GM12878 (cell line): Measurements from ENCODE around the gene KRTAP13-4. TPM values are rescaled to one million over a fixed set of nuclear protein-coding genes. Genes with fewer than 3 reads are reported as not detected.

ENCODE experiments used
- ATAC-seq: fragments of 200-7000 bp; cut with Tn5 transposase; 3 replicates; pipeline ENCODE4 v1.9.1; 2020; ENCODE audit warnings: mild to moderate bottlenecking, moderate library complexity
- BruUV-seq: library from RNA; stranded (reverse); fragments of 400-500 nt; replicated peaks from 2 replicates; lab custom pipeline; 2021; lab: Mats Ljungman, UMichigan
- CTCF ChIA-PET: fragments of 300-600 bp; sonication (Branson Sonifier 250); formaldehyde crosslinking; extraction: SDS; loops from one replicate; lab custom pipeline; 2021; ENCODE audit warnings: inconsistent platforms; lab: Yijun Ruan, JAX
- POLR2A ChIA-PET: fragments of 350-600 bp; formaldehyde crosslinking; extraction: SDS; loops from one replicate; lab custom pipeline; 2021; ENCODE audit warnings: inconsistent platforms; lab: Charles Lee
- RAD21 ChIA-PET: fragments of 300-600 bp; sonication (Branson Sonifier 250); formaldehyde crosslinking; loops from one replicate; lab custom pipeline; 2023; ENCODE audit warnings: antibody characterized with exemption; ENCODE audit not compliant: unreplicated experiment; lab: Charles Lee
- SMC1A ChIA-PET: fragments of 300-600 bp; sonication (Branson Sonifier 250); formaldehyde crosslinking; loops from one replicate; lab custom pipeline; 2023; ENCODE audit not compliant: unreplicated experiment, uncharacterized antibody; lab: Charles Lee
- DNase-seq: peaks from one replicate; pipeline ENCODE4 v3.0.0-alpha.2; 2011; ENCODE audit warnings: low read depth, low spot score
- FAIRE-seq: peaks from 3 replicates; lab custom pipeline; 2011; peaks lifted over from hg19 to GRCh38; lab: Jason Lieb, UNC
- H2AFZ ChIP-seq: 2 replicates; pipeline ENCODE4 v1.6.0; 2011; ENCODE audit warnings: low read depth, low read length, control low read depth; ENCODE audit not compliant: control insufficient read depth
- H3K27ac ChIP-seq: 2 replicates; pipeline ENCODE4 v1.5.1; 2011; ENCODE audit warnings: control low read depth; ENCODE audit not compliant: control insufficient read depth, insufficient read depth
- H3K27me3 ChIP-seq, 2 experiments: replicated peaks in 1 of 2; 2 replicates each; pipeline versions ENCODE4 v1.6.0 to v1.6.1; 2011; ENCODE audit warnings: low read length in 1 of 2; ENCODE audit not compliant: control insufficient read depth in 2 of 2, insufficient read depth in 2 of 2
- H3K36me3 ChIP-seq, 2 experiments: 2 replicates each; pipeline ENCODE4 v1.5.1; 2011; ENCODE audit warnings: low read length in 1 of 2; ENCODE audit not compliant: control insufficient read depth in 2 of 2, insufficient read depth in 2 of 2
- H3K4me1 ChIP-seq: 2 replicates; pipeline ENCODE4 v1.6.1; 2011; ENCODE audit warnings: mild to moderate bottlenecking, low read length, moderate library complexity, mixed read lengths; ENCODE audit not compliant: control insufficient read depth, insufficient read depth
- H3K4me2 ChIP-seq: 2 replicates; pipeline ENCODE4 v1.6.0; 2011; ENCODE audit warnings: control low read depth; ENCODE audit not compliant: control insufficient read depth, insufficient read depth
- H3K4me3 ChIP-seq: fragments of 200-600 bp; sonication (generic); 2 replicates; pipeline ENCODE4 v1.5.1; 2016
- H3K79me2 ChIP-seq: 2 replicates; pipeline ENCODE4 v1.6.0; 2011; ENCODE audit warnings: low read length; ENCODE audit not compliant: control insufficient read depth, insufficient read depth
- H3K9ac ChIP-seq: 2 replicates; pipeline ENCODE4 v1.8.0; 2011; ENCODE audit warnings: low read length, control low read depth, mixed read lengths; ENCODE audit not compliant: control insufficient read depth, insufficient read depth
- H3K9me3 ChIP-seq: replicated peaks from 3 replicates; pipeline ENCODE4 v1.5.1; 2011; ENCODE audit warnings: mild to moderate bottlenecking, low read length; ENCODE audit not compliant: control insufficient read depth, insufficient read depth
- H4K20me1 ChIP-seq: 2 replicates; pipeline ENCODE4 v1.6.0; 2011; ENCODE audit not compliant: control insufficient read depth, insufficient read depth
- ATF7 ChIP-seq: fragments of 450-650 bp; IDR thresholded peaks from 2 replicates; pipeline ENCODE4 v1.6.1; 2016; ENCODE audit warnings: low read depth, mild to moderate bottlenecking
- CEBPB ChIP-seq, 2 experiments: fragments of 150-350 bp in 1 of 2; IDR thresholded peaks; 2 replicates each; pipeline ENCODE4 v1.6.1; 2012 to 2014; ENCODE audit warnings: low read depth in 2 of 2, low read length in 2 of 2, borderline replicate concordance in 1 of 2, inconsistent platforms in 1 of 2
- CREB1 ChIP-seq: IDR thresholded peaks from 2 replicates; pipeline ENCODE4 v1.6.1; 2012; ENCODE audit warnings: low read depth, mild to moderate bottlenecking, inconsistent platforms
- EP300 ChIP-seq, 2 experiments: fragments of 150-350 bp in 1 of 2; IDR thresholded peaks; 2 replicates each; pipeline ENCODE4 v1.6.1; 2011 to 2012; ENCODE audit warnings: low read depth in 2 of 2, low read length in 2 of 2, borderline replicate concordance in 1 of 2, improper control_type of control experiment in 1 of 2, inconsistent platforms in 1 of 2; ENCODE audit not compliant: control insufficient read depth in 1 of 2
- EZH2 ChIP-seq: IDR thresholded peaks from 2 replicates; pipeline ENCODE4 v1.6.1; 2012; ENCODE audit warnings: low read depth, mild to moderate bottlenecking, control low read depth, inconsistent platforms, low read length, borderline replicate concordance; ENCODE audit not compliant: control insufficient read depth
- IKZF1 ChIP-seq: fragments of 450-650 bp; conservative IDR thresholded peaks from 2 replicates; pipeline ENCODE4 v1.6.1; 2017; ENCODE audit warnings: antibody characterized with exemption, mild to moderate bottlenecking
- MYC ChIP-seq: IDR thresholded peaks from 2 replicates; pipeline ENCODE4 v1.6.1; 2011; ENCODE audit warnings: mild to moderate bottlenecking, low read length, moderate library complexity, inconsistent platforms; ENCODE audit not compliant: insufficient read depth, insufficient replicate concordance, insufficient read length, severe bottlenecking
- NBN ChIP-seq: fragments of 450-650 bp; IDR thresholded peaks from 2 replicates; pipeline ENCODE4 v1.6.1; 2016
- NFYB ChIP-seq: IDR thresholded peaks from 2 replicates; pipeline ENCODE4 v1.6.1; 2011; ENCODE audit warnings: low read depth, mild to moderate bottlenecking, low read length, improper control_type of control experiment, moderate library complexity; ENCODE audit not compliant: insufficient read depth
- POLR2AphosphoS2 ChIP-seq: IDR thresholded peaks from 2 replicates; pipeline ENCODE4 v1.6.1; 2011; ENCODE audit warnings: low read depth, mild to moderate bottlenecking, low read length, improper control_type of control experiment, moderate library complexity
- RAD21 ChIP-seq: IDR thresholded peaks from 2 replicates; pipeline ENCODE4 v1.6.1; 2011; ENCODE audit warnings: mild to moderate bottlenecking, low read depth, low read length, moderate library complexity; ENCODE audit not compliant: insufficient read depth
- SIN3A ChIP-seq: IDR thresholded peaks from 2 replicates; pipeline ENCODE4 v1.6.1; 2012; ENCODE audit warnings: low read depth, low read length, improper control_type of control experiment
- SMAD5 ChIP-seq: IDR thresholded peaks from 2 replicates; pipeline ENCODE4 v1.6.1; 2016; ENCODE audit warnings: antibody characterized with exemption, low read depth
- TBL1XR1 ChIP-seq: IDR thresholded peaks from 2 replicates; pipeline ENCODE4 v1.6.1; 2012; ENCODE audit warnings: low read depth, low read length, improper control_type of control experiment
- TCF12 ChIP-seq: IDR thresholded peaks from 2 replicates; pipeline ENCODE4 v1.6.1; 2011; ENCODE audit warnings: low read depth, mild to moderate bottlenecking, low read length
- WGBS: methylation state at CpG from one replicate; pipeline ENCODE4 v1.1.6; 2016; ENCODE audit warnings: low lambda C conversion rate; ENCODE audit not compliant: insufficient replicate concordance, insufficient coverage; ENCODE audit errors: missing lambda C conversion rate; 5-methylcytosine and 5-hydroxymethylcytosine counted together
- in situ Hi-C: fragments of 300-500 bp; cut with MboI; formaldehyde crosslinking; loops from 9 replicates; pipeline ENCODE4 v1.14.3; 2018; ENCODE audit warnings: mixed read lengths
- intact Hi-C: fragments of 100-400 bp; cut with micrococcal nuclease; formaldehyde crosslinking; loops from one replicate; pipeline ENCODE4 v1.14.2; 2022; ENCODE audit not compliant: unreplicated experiment
- polyA plus RNA-seq, 11 experiments: library from polyadenylated mRNA; depleted of rRNA in 4 of 11; unstranded in 6 of 11; stranded (reverse) in 5 of 11; fragments of >200 nt; fragmentation: Nextera tagmentation in 4 of 11; fragmentation: Illumina TruSeq in 1 of 11; extraction: Ambion mirVana in 4 of 11; extraction: Trizol in 1 of 11; gene quantifications; 1 replicate in 1 of 11; 2 replicates in 10 of 11; pipeline versions ENCODE4 v1.2.1 to v1.2.3, GENCODE V29; 2011 to 2016; ENCODE audit warnings: inconsistent platforms in 2 of 11, missing spikeins in 2 of 11, low read depth in 1 of 11
- total RNA-seq, 4 experiments: library from RNA; depleted of rRNA in 3 of 4; stranded (reverse); fragments of >200 nt in 3 of 4; fragmentation: Illumina TruSeq in 1 of 4; extraction: Trizol in 1 of 4; gene quantifications; 2 replicates each; pipeline versions ENCODE4 v1.2.1 to v1.2.3, GENCODE V29; 2013 to 2021
- TF ChIP-seq, protein P1 (sequence below): fragments of 450-650 bp; formaldehyde crosslinking; IDR thresholded peaks from 2 replicates; pipeline ENCODE4 v1.5.0; 2022; ENCODE audit warnings: mild to moderate bottlenecking, missing genetic modification characterization

Gene KRTAP13-4
- total and polyA plus RNA-seq, 10 of the 15 experiments (the other 5 are each of a cell fraction or from before 2014, with no cell fraction given): not detected

DNA sequence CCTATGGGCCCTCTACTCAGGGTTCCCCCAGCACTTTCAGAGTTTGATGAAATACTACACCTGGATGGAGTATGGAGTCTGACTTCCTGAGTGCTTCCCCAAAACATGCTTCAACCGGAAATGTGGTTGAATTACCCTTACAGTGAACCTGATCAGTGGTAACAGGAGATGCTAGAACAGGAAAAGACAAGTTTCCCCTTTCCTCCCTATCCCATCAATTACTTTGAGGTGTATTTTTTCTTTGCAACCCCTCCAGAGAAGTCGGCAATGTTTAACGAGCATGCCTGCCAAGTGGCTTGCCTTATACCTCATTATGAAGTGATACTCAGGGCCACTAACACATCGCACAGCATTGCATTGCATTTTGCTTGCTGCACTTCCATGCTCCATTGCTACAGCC lies 17.0 kb downstream of the KRTAP13-4 start:
- intact Hi-C loops (loop anchor here (10.0 kb wide), 1 partner anchor 58 kb away; the partner anchor contains the start of gene KRTAP19-5), in situ Hi-C loops (no loop called here)
- no peak for DNase-seq
- H3K4me2 ChIP-seq: no peak overlapping the region
- H3K27ac ChIP-seq: no peak overlapping the region
- H4K20me1 ChIP-seq: no peaks in the 10 kb centered on the region
- FAIRE-seq: no peak
- no peaks in the 10 kb centered on the region for H3K27me3 ChIP-seq
- no peak for ATAC-seq
- CTCF ChIA-PET: no interaction called here
- no peak overlapping the region for H2AFZ ChIP-seq
- H3K4me1 ChIP-seq: no peaks in the 10 kb centered on the region
- SMC1A ChIA-PET: no interaction called here
- no peaks in the 10 kb centered on the region for H3K36me3 ChIP-seq
- no peak overlapping the region for H3K4me3 ChIP-seq
- POLR2A ChIA-PET: no interaction called here
- TF ChIP-seq POLR2AphosphoS2 (no peak), CEBPB (IDR thresholded peaks at IDR 0.05; ENCODE audit: borderline replicate concordance in 1 of 2, low read depth in 2 of 2, low read length in 2 of 2) (no peak), EP300 (IDR thresholded peaks at IDR 0.05; ENCODE audit: borderline replicate concordance in 1 of 2, control insufficient read depth in 1 of 2, low read depth in 2 of 2, low read length in 2 of 2) (no peak), ATF7 (no peak), SMAD5 (no peak), EZH2 (no peak), MYC (no peak), CREB1 (no peak), RAD21 (no peak), TBL1XR1 (no peak), NBN (no peak), IKZF1 (no peak), SIN3A (no peak), TCF12 (no peak), NFYB (no peak)
- TF ChIP-seq, protein P1, sequence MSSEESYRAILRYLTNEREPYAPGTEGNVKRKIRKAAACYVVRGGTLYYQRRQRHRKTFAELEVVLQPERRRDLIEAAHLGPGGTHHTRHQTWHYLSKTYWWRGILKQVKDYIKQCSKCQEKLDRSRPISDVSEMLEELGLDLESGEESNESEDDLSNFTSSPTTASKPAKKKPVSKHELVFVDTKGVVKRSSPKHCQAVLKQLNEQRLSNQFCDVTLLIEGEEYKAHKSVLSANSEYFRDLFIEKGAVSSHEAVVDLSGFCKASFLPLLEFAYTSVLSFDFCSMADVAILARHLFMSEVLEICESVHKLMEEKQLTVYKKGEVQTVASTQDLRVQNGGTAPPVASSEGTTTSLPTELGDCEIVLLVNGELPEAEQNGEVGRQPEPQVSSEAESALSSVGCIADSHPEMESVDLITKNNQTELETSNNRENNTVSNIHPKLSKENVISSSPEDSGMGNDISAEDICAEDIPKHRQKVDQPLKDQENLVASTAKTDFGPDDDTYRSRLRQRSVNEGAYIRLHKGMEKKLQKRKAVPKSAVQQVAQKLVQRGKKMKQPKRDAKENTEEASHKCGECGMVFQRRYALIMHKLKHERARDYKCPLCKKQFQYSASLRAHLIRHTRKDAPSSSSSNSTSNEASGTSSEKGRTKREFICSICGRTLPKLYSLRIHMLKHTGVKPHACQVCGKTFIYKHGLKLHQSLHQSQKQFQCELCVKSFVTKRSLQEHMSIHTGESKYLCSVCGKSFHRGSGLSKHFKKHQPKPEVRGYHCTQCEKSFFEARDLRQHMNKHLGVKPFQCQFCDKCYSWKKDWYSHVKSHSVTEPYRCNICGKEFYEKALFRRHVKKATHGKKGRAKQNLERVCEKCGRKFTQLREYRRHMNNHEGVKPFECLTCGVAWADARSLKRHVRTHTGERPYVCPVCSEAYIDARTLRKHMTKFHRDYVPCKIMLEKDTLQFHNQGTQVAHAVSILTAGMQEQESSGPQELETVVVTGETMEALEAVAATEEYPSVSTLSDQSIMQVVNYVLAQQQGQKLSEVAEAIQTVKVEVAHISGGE (CRISPR knock-in tag): no peak
- no peaks in the 10 kb centered on the region for H3K9me3 ChIP-seq
- H3K79me2 ChIP-seq: no peaks in the 10 kb centered on the region
- H3K9ac ChIP-seq: no peak overlapping the region
- no TSS peak for BruUV-seq
- RAD21 ChIA-PET: no interaction called here
- WGBS: 0% methylated on average over 4 of the region's 4 CpGs
